Left hindlimb (tissue), 1 donor: ENCODE measurements around the gene MAP3K5.

Source experiments
- DNase-seq: peaks from one replicate; pipeline ENCODE4 v3.0.0-alpha.2; 2018

The MAP3K5 gene

DNA sequence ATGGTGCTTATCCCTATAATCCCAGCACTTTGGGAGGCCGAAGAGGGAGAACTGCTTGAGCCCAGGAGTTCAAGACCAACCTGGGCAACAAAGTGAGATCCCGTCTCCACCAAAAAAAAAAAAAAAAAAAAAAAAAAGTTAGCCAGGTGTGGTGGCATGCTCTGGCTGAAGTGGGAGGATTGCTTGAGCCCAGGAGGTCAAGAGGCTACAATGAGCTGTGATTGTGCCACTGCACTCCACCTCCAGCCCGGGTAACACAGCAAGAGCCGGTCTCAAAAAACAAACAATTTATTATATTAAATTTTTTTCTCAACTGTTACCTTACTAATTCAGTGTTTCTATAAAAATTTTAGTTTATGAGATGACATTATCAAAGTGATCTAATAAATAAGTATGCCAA, 156.7 kb downstream of the MAP3K5 start:
- DNase-seq: no peak

- no peak for DNase-seq
These were observed 158.9 kb downstream of the MAP3K5 start for GRCh38 chr6:136633355-136633754.

- no peak for DNase-seq
These were observed 163.3 kb downstream of the MAP3K5 start for GRCh38 chr6:136628996-136629395.

DNA sequence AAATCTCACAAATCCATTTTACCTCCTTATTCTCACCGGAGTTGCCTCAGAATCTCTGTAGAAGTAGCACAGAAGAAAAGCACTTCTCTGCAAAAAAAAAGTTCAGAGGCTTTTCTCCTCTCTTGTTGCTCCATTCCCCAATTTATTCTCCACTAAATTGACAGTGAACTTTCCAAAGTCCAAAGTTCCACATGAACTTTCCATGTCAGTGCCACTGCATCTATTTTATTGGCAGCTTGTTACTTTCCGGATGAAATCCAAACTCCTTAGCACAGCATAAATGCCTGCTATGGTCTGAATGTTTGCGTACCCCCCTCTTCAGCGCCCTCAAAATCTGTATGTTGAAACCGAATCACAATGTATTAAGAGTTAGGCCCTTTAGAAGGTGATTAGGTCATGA, 165.1 kb downstream of the MAP3K5 start:
- DNase-seq: no peak

DNA sequence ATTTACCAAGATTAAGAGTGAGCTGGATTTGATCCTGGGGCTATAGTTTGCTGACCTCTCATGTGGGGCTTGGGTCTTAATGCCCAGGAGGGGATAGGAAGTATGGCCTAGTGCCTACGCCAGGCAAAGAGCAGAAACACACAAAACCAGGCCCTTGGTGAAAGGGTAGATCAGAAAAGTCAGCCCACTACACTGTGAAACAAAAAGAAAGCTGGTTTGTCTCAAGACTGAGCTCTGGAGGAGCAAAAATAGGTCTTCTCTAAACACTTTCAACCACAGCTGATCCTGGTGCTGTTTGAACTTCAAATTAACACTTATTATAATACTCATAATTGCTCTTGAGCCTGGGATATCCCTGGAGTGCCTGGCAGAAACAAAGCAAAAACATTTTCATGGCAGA, 167.0 kb downstream of the MAP3K5 start:
- DNase-seq: no peak

- no peak for DNase-seq
These were observed 167.9 kb downstream of the MAP3K5 start for GRCh38 chr6:136624347-136624746.

DNA sequence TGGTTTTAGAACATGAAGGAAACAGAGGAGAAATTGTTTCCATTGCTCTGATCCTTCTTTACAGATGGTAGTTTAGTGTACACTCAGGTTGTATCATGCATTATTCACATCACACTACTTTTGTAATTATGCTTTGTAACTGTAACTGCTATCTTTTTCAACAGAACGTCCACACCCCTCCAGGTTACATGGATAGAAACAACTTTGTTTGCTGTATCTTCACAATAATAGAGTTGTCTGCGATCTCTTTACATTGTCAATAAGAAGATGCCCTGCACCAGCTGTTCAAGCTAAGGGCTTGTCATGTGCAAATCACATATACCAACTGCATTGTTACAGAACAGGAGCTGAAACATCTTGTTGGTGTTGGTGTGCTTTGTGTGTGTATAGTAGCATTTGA, 174.2 kb downstream of the MAP3K5 start:
- DNase-seq: no peak

DNA sequence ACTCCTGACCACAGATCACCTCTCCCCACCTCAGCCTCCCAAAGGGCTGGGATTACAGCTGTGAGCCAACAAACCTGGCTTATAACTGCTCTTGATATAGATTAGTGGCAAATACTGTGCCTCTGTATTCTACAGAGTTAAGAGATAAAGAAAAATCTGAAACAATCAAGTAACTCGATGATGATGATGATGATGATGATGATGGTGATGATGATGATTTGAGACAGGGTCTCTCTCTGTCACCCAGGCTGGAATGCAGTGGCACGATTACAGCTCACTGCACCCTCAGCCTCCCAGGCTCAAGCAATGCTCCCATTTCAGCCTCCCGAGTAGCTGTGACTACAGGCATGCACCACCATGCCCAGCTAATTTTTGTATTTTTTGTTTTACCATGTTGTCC, 175.8 kb downstream of the MAP3K5 start:
- no peak for DNase-seq

DNA sequence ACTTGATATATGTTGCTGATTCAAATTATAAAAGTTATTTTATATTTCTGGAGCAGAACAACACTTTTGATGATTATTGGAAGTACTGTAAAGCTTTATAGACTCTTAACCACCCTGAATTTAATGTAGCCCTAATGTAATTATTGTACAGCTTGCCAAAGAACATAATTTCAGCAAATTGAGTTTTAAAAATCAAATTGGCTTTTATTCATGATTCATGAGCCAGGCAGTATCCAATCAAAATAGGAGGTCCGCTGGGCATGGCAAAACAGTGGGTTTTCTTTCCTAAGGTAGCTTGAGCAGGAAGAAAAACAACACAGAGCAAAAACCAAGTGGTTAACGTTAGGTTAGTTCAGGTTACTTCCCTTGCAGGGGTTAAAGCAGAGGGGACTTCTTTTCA, 177.3 kb downstream of the MAP3K5 start:
- DNase-seq: no peak

- no peak for DNase-seq
These were observed 177.9 kb downstream of the MAP3K5 start for GRCh38 chr6:136614350-136614749.

DNA sequence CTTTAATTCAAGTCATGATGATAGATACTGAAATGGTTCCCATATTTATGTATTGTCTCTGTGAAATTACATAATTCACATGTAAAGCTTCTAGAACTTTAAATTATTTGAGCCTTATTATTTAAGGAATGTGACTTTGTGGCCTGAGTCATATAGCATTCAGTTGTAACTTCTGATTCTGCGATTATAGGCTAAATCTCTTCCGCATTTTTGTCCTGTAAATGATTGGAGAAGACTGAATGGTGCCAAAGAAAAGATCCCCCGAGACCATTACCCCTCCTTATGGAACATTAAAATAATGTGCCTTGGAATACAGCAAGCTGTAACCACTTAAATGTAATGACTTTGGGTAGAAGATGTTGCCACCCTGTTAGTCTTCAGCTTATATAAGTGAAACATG, 178.8 kb downstream of the MAP3K5 start:
- DNase-seq: no peak

GRCh38 chr6:136612666-136613389, 179.4 kb downstream of the MAP3K5 start:
- no peak for DNase-seq

- no peak for DNase-seq
These were observed 180.5 kb downstream of the MAP3K5 start for GRCh38 chr6:136611746-136612145.

GRCh38 chr6:136611133-136611532, 181.1 kb downstream of the MAP3K5 start:
- DNase-seq: no peak

- no peak for DNase-seq
These were observed 182.2 kb downstream of the MAP3K5 start for GRCh38 chr6:136609873-136610706.

GRCh38 chr6:136608991-136609390, 183.3 kb downstream of the MAP3K5 start:
- no peak for DNase-seq

DNA sequence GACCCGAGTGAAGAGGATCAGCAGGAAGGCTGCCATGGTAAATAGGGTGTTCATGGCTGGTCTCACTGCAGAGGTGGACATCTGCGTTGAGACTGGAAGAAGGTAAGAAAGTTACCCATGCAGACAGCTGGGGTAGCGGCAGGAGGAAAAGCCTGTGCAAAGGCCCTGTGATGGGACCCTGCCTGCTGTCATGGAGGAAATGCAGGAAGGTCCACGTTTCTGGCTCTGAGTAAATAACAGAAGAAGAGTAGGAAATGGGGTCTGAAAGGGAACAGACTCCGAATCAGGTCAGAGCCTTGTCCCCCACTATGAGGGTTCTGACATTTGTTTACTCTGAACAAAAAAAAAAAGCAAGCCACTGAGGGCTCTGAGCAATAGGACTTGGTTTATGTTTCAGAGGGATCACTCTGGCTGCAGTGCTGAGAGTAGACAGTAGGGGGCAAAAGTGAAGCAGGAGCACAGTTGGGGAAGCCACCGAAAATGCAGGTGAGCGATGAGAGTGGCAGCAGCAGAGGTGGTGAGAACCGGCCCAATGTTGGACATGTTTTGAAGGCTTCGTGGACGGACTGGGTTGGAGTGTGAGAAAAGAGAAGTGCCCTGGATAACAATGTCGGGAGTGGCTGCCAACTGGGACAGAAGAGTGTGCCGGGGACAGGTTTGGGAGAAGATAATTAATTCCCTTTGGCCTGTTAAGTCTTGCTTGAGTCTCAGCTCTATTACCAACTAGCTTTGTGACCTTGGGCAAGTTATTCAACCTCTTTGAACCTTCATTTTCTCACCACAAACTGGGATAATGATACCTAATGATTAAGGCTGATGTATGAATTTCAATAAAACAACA, 184.1 kb downstream of the MAP3K5 start:
- DNase-seq: peak; percentile 39

DNA sequence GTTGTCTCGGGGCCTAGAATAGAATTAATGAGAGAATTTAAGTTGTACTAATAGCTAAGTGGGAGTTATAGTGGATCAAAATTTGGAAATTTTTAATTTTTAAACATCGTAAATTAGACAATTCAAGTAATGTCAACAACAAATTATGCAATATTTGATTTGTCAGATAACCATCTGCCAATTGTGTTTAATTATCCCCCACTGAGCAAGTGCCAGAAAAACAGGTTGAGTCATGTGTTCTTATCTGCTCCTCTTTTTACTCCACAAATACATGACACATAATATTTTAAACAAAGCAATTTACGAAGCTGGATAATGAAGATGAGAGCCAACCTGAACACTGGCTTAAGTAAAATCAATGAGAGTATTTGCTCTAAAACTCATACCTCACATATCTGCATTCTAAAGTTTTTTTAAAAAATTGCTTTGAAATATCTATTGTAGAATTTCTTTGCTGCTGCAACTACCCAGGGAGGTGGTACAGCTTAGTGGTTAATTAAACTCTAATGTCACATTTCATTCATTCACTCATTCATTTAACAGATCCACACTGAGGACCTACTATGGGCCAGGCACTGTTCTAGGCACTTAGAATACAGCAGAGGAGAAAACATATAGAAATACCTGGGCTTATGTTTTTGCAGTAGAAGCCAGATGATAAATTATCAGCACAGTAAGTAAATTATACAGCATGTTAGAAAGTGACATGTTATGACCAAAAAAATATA, 184.9 kb downstream of the MAP3K5 start:
- no peak for DNase-seq

GRCh38 chr6:136604928-136605510, 187.3 kb downstream of the MAP3K5 start:
- no peak for DNase-seq

DNA sequence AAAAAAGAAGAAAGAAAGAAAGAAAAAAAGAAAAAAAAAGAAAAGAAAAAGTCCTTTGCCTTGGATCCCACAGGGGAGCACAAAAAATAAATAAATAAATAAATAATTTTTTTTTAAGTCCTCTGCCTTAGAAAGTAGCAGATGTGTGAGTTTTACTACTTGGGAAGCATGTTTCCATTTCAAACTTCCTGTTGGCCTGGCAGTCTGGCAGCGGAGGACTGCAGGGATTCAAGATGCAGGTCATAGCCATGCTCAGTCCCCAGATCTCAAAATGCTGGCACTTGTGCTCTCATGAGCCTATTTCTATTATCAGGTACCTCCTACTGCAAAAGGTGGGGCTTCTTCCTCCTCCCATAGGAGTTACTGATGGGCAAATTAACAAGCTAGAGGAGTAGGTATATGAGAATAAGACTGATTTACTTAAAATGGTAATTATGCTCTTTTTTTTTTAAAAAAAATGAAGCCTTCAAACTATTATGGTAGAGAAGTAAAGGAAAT, 187.9 kb downstream of the MAP3K5 start:
- no peak for DNase-seq

GRCh38 chr6:136600818-136601217, 191.5 kb downstream of the MAP3K5 start:
- no peak for DNase-seq
